Measurements from ENCODE around the gene MEX3B.
"Not testable (repeated sequence)": the region's sequence is repeated elsewhere in the genome, so short reads cannot be mapped to it uniquely, and the experiment has no call there.

The MEX3B gene

GRCh38 chr15:82047453-82048400 lies 1.9 kb upstream of the MEX3B start:
- DNase-seq: no peak

- peak; percentile 49 to 68 (median 56) for DNase-seq
These were observed 1.0 kb upstream of the MEX3B start for GRCh38 chr15:82046666-82047452.

- no peak for DNase-seq
These were observed 483 bp downstream of the MEX3B start for GRCh38 chr15:82045179-82045891.

DNA sequence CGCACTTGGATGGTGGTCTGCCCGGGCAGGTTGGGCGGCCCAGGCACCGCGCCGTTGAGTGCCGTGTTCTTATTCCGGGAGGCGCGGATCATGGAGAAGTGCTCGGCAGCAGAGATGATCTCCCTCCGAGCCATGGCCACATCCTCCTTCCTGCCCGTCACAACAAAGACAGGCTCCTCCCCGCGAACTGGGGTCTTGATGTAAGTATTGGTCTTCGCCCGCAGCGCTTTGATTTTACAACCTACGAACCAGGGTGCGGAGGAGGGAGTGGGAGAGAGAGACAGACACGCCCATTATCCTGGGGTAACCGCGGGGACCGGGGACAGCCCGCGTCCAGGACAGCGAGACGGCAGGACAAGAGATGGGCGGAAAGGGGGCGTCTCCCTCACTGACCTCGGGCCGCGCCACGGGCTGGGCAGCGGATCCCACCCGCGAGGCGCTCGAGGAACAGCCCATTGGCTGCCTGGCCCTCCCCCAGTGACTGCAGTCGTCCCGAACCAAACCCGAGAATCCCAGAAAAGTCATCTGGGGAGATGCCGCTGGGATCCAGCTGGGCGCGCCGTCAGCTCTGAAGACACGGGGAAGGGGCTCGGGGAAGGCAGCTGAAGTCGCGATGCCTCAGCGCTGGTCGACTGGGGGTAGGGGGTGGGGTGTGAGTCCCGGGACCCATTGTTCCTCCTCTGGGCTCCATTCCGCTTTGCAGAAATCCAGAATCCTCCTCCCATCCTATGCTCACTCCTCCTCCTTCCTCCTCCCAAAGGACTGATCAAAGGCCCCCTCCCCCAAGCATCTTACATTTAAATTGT lies 1.2 kb downstream of the MEX3B start:
- no peak for DNase-seq

GRCh38 chr15:82043796-82044372 lies 1.9 kb downstream of the MEX3B start:
- DNase-seq: no peak

DNA sequence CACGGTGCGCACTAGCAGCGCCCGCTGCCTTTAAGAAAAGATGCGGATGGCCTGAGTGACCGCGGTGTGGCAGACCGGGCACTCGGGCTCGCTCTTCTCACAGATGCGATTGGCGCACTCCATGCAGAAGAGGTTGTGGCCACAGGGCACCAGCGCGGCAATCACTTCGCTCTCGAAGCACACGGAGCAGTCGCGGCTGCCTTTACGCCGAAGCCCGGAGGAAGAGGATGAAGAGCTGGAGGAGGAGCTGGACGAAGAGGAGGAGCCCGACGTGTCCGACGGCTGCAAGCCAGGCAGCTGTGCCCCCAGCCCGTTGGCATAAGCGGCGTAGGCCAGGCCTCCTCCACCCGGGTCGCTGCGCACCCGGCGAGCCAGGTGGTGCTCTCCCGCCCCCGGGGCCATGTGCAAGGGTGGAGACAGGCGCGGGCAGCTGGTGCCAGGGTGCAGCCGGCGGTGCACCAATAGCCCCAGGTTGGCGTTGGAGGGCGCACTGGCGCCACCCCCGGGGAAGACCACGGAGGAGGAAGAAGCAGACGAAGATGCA lies 2.6 kb downstream of the MEX3B start:
- DNase-seq: no peak

DNA sequence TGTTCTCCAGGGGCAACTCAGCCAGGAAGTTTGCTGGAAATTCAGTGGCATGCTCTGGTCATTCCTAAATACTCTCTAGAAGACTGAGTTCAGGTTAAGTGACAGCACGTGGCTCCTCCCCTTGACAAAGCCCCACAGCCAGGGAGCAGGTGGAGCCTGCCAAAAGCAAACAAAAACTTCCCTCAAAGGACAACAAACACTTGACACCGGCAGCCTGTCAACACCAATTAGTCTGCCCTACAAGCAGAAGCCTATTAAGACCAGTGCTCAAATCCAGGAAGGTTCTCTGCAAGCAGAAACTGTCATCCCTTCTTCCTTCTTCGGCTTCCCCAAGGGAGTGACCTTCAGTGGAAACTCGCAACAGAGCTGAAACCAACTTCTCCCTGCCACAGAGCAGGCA lies 5.0 kb downstream of the MEX3B start:
- DNase-seq: no peak

DNA sequence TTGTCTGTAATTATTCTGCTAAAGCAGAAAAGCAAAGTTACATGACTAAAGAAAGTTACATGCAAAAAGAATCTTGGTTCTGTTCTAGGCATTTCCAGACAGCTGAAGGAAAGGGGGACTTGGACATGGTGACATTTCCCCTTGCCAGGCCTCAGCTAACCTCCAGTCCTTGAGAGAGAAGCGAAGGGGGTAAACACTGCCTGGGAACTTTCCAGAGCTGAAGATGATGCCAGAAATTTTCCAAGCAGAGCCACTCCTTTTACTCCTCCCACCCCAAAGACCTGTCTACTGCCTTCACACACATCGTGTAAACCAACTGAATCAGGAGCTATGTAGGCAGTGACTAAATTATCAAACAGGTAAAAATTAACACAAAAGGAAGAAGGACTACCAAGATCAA lies 5.4 kb downstream of the MEX3B start:
- DNase-seq: no peak

DNA sequence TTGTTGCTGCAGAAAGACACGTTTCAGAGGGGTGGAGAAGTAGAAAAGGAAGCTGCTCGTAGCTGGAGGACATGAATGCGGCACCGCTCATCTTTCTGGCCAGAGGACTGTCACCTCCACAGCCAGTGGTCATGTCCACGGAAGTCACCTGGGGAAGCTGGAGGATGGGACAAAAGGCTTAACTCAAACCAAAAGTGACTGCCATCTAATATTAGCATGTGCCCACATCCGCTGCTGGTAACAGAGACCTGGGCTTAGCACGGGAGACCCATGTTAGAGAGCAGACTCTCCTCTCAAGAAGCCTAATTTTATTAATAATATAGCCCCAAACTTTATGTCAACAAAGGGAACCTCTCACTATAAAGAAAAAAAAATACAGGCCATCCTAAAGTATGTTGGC lies 5.9 kb downstream of the MEX3B start:
- DNase-seq: no peak

DNA sequence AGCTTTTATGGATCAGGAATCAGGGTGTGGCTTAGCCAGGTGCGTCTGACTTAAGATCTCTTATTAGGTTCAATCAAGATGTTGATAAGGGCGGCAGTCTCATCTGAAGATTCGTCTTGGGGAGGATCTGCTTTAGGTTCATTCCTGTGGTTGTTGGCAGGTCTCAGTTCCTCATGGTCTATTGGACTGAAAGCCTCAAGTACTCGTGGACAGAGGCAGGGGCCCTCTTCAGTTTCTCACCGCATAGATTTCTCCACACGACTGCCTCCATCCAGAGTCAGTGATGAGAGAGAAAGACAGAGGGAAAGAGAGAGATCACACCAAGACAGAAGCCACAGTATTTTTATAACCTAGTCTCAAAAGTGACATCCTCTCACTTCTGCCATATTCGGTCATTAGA lies 9.4 kb downstream of the MEX3B start:
- DNase-seq: no peak

DNA sequence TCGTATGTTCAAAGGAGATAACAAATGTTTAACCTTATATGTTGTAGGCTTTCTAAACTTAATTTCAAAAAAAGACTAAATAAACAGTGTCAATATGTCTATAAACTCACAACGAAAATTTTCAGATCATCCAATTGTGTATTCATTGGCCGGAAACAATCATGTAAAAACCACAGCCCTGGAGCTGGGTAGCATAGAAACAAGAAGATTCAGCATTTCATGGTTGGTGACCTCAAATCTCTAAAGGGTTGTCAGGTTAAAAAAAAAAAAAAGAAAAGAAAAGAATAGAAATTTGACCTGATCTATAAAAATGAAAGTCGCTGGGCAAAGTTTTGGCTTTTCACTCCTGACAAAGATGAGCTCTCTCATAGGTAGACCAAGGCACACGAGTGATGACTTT lies 13.9 kb downstream of the MEX3B start:
- DNase-seq: no peak

DNA sequence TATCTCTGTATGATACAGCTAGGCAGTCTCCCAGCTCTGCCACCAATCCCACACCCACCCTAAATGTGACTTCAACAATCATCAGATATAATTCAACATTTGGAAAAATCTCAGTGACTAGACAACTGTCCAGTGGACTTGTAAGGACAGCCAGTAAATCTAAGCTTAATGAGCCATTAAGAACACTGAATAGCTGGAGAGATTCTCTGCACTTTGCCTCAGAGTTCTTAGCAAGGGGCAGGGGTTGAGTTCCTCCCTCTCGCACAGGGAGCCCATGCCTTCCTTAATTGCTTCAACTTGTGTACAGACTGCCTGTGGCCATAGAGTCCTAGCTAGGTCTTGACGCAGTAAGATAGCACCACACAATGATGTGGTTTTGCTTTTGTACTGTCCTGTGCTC lies 15.6 kb downstream of the MEX3B start:
- no peak for DNase-seq

DNA sequence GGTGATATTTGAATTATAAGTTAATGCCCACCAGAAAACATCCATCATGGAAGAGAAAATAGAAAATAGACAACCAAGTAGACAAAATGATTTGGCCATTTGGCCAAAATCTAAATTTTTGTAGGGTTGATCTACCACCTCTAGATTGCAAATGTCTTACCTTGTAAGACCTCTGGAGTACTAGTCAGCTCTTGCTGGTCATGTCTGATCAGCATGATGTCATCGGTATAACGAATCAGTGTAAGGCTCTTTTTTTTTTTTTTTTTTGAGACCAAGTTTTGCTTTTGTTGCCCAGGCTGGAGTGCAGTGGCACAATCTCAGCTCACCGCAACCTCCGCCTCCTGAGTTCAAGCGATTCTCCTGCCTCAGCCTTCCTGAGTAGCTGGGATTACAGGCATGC lies 17.7 kb downstream of the MEX3B start:
- DNase-seq: not testable (repeated sequence)

DNA sequence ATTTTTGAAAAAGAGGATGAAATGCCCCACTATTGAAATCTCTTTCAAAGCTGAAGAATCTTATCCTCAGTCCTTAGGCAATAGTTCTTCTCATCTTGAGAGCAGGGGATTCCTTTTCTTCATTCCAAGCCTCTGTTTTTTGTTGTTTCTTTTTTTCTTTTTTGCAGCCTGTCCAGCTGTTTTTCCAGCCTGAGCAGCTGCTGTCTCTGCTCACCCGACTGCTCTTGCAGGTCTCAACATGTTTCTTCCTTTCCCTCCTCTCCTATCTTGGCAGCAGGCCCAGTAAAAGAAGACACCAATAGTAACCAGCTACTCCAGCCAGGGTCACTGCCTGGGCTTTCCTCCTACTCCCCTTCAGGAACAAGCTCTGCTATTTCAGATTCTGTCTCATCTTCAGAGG lies 23.8 kb downstream of the MEX3B start:
- no peak for DNase-seq

DNA sequence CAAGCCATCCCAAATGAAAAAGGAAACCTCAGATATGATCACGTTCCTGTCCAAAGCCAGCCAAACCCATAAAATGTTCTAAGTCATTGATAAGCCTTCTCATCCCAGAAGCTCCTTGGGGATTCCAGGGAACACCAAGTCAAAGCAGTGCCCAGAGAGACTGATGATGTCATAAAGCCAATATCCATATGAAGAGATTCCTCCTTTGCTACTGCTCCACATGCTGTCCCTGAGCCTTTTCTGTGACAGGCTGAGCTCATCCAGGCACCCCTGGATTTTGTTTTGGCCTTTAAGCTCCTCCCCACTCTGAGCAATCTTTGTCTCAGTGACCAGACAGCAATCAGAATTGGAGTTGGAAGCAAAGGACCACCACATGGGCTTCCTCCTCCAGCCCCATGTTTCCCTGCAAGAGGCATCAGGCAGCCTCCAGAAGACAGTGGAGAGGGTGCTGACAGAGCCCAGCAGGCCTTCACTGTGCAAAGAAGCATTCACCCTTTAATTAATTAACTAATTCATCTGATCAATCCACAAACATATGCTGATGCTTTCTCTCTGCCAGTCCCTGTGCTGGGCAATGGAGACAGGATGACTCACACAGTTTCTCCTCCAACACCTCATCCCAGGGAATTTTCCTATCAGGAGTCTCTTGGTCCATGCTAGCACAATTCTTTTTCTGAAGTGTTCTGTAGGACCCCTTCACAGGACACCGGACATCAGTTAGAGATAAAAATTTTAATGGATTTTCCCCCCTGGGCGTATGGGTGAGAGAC lies 25.0 kb downstream of the MEX3B start:
- no peak for DNase-seq

DNA sequence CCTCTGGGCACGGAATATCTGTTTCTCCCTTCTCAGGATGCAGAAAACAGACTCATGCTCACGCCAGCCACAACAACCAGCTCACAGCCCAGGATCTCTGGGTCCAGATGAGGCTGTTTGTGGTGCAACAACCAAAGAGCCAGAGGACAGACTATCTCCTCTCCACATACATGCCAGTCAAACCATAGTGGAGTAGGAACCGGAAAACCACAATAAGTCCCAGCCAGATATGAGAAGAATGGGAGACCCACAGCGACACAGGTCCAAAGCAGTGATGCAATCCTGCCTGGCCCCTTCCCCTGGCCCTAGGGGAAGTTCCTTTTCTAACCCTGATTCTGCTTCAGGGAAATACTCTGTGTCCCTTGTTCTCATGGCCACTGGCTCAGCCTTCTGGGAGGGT lies 27.6 kb downstream of the MEX3B start:
- no peak for DNase-seq

GRCh38 chr15:82017656-82018055 lies 28.2 kb downstream of the MEX3B start:
- no peak for DNase-seq

- DNase-seq: no peak
These were observed 30.8 kb downstream of the MEX3B start for GRCh38 chr15:82014989-82015388.

GRCh38 chr15:82012908-82013307 lies 32.9 kb downstream of the MEX3B start:
- no peak for DNase-seq

DNA sequence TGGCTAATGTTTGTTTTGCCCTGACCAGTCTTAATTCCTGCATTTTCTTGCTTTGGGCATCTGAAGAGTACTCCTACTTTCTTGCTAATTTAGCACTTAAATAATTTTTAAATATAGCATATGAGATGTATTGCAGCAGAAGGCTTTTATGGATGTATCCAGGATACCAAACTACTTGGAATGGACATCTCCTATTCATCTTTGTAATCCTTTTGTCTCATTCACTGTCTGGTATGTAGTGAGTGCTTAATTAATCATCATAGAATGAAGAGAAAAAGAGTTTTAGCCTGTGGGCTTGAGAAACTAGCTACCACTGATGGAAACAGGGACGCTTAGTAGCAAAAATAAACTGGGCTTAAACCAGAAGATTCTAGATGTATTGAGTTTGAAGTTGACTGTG lies 40.6 kb downstream of the MEX3B start:
- DNase-seq: no peak

DNA sequence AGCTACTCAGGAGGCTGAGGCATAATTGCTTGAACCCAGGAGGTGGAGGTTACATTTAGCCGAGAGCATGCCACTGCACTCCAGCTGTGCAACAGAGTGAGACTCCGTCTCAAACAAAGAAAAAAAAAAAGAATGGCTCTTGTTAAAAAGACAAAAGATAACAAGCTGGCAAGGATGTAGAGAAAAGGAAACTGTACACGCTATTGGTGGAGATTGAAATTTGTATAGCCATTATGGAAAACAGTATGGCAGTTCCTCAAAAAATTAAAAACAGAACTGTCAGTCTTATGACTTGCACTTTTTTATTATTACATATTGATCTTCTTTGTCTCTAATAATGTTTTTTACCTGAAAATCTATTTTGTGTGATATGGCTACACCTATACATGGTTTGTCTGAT lies 41.9 kb downstream of the MEX3B start:
- DNase-seq: no peak
